K562 (cell line): ENCODE results near the gene PIK3CA. TPM values are rescaled to one million over a fixed set of nuclear protein-coding genes. Genes with fewer than 3 reads are reported as not detected.

ENCODE experiments used
- CBX1 ChIP-seq: sonication (generic); IDR thresholded peaks from 2 replicates; pipeline ENCODE4 v1.6.1; 2016; ENCODE audit warnings: antibody characterized with exemption, low read depth, mild to moderate bottlenecking
- CREM ChIP-seq: IDR thresholded peaks from 2 replicates; pipeline ENCODE4 v1.6.1; 2014; ENCODE audit warnings: antibody characterized with exemption, low read depth
- HMGN3 ChIP-seq: IDR thresholded peaks from 2 replicates; pipeline ENCODE4 v1.6.1; 2011; ENCODE audit warnings: borderline replicate concordance, low read depth, mild to moderate bottlenecking, mixed read lengths, low read length; ENCODE audit not compliant: insufficient read length; ENCODE audit errors: extremely low read depth
- MAFK ChIP-seq: IDR thresholded peaks from 2 replicates; pipeline ENCODE4 v1.6.1; 2011; ENCODE audit warnings: low read length, improper control_type of control experiment
- MYBL2 ChIP-seq, 2 experiments: fragments of 450-650 bp in 1 of 2; sonication (generic) in 1 of 2; formaldehyde crosslinking in 1 of 2; IDR thresholded peaks; 2 replicates each; pipeline versions ENCODE4 v1.6.1 to v1.8.1; 2017 to 2022; ENCODE audit warnings: borderline replicate concordance in 1 of 2, inconsistent platforms in 1 of 2, low read depth in 1 of 2, mild to moderate bottlenecking in 1 of 2, missing genetic modification reagents in 1 of 2, moderate library complexity in 1 of 2
- NELFE ChIP-seq: IDR thresholded peaks from 2 replicates; pipeline ENCODE4 v1.6.1; 2011; ENCODE audit warnings: mild to moderate bottlenecking; ENCODE audit not compliant: insufficient read depth, insufficient read length
- PREB ChIP-seq: sonication (generic); formaldehyde crosslinking; IDR thresholded peaks from 2 replicates; pipeline ENCODE4 v1.8.1; 2023; ENCODE audit warnings: mild to moderate bottlenecking, missing genetic modification reagents
- REST ChIP-seq, 2 experiments: fragments of 450-650 bp; formaldehyde crosslinking in 1 of 2; IDR thresholded peaks; 2 replicates each; pipeline versions ENCODE4 v1.4.0 to v1.6.1; 2014 to 2020; ENCODE audit warnings: mild to moderate bottlenecking in 2 of 2, borderline replicate concordance in 1 of 2, low read depth in 1 of 2
- SP2 ChIP-seq: IDR thresholded peaks from 2 replicates; pipeline ENCODE4 v1.6.1; 2011; ENCODE audit warnings: mild to moderate bottlenecking, low read depth, low read length, moderate library complexity; ENCODE audit not compliant: poor library complexity, severe bottlenecking; ENCODE audit errors: extremely low read depth
- polyA plus RNA-seq, 8 experiments: library from polyadenylated mRNA; depleted of rRNA in 4 of 8; stranded (reverse) in 5 of 8; unstranded in 3 of 8; fragments of >200 nt; fragmentation: Nextera tagmentation in 2 of 8; fragmentation: Illumina TruSeq in 1 of 8; extraction: Ambion mirVana in 2 of 8; extraction: Trizol in 1 of 8; gene quantifications; 2 replicates each; pipeline versions ENCODE4 v1.2.1 to v1.2.3, GENCODE V29; 2011 to 2014; ENCODE audit warnings: inconsistent platforms in 1 of 8, missing spikeins in 1 of 8
- total RNA-seq, 7 experiments: library from RNA; depleted of rRNA in 6 of 7; stranded (reverse); fragments of >200 nt in 6 of 7; fragmentation: Illumina TruSeq in 2 of 7; extraction: Trizol in 2 of 7; gene quantifications; 2 replicates each; pipeline versions ENCODE4 v1.2.1 to v1.2.3, GENCODE V29; 2011 to 2021; ENCODE audit warnings: low replicate concordance in 1 of 7
- TF ChIP-seq, protein P1 (sequence below): fragments of 250-450 bp; sonication (Bioruptor Pico); IDR thresholded peaks from 2 replicates; pipeline ENCODE4 v1.5.0; 2020; ENCODE audit warnings: mild to moderate bottlenecking
- TF ChIP-seq, protein P2 (sequence below): sonication (generic); formaldehyde crosslinking; IDR thresholded peaks from 2 replicates; pipeline ENCODE4 v1.8.0; 2022; ENCODE audit warnings: mild to moderate bottlenecking, missing genetic modification reagents

Gene PIK3CA
- total and polyA plus RNA-seq, 9 of the 15 experiments (the other 6 are each of a cell fraction or from before 2014, with no cell fraction given), result 3.8 to 19.4 (median 10.8) TPM

DNA sequence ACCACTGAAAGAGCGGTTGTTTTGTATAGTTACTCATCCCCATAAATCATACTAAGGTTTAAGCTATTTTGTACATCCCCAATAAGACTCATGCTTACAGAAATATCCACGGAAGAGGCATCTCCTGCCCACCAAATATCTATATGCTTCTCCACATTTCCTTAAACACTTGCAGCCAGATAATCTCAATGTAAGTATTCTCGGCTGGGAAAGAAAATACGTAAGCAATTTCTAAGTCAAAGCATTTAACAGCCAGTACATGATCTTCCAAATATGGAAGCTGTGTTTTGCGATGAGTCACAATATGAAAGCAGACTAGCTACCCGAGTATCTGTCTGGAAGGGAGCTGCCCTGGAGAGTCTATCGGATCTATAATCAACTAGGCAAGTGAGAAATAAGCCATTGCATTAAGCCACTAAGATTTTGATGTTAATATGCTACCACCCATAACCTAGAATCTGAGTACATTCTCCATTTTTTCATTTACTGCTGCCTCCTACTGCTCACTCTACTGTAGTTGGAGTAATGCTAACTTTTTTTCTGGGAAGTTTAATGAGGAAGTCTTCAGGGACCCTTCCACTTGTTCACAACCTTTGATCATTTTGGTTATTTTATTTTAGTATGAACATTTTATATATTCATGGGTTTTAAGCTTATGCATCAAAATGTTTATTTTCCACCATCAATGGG is 49.6 kb upstream of the PIK3CA start (continued):
- TF ChIP-seq REST (IDR thresholded peaks at IDR 0.05; ENCODE audit: borderline replicate concordance) (no peak; the same call in 1 of the 2 replicates), REST (CRISPR knock-in tag; IDR thresholded peaks at IDR 0.05; ENCODE audit: low read depth) (no peak), MAFK (peak; percentile 32; the same call in 1 of the 2 replicates), SP2 (no peak), HMGN3 (no peak), CREM (no peak), PREB (CRISPR knock-in tag) (no peak), MYBL2 (IDR thresholded peaks at IDR 0.05; ENCODE audit: low read depth) (no peak), MYBL2 (CRISPR knock-in tag; IDR thresholded peaks at IDR 0.05; ENCODE audit: borderline replicate concordance) (no peak), CBX1 (no peak), NELFE (no peak)
- TF ChIP-seq, protein P1, sequence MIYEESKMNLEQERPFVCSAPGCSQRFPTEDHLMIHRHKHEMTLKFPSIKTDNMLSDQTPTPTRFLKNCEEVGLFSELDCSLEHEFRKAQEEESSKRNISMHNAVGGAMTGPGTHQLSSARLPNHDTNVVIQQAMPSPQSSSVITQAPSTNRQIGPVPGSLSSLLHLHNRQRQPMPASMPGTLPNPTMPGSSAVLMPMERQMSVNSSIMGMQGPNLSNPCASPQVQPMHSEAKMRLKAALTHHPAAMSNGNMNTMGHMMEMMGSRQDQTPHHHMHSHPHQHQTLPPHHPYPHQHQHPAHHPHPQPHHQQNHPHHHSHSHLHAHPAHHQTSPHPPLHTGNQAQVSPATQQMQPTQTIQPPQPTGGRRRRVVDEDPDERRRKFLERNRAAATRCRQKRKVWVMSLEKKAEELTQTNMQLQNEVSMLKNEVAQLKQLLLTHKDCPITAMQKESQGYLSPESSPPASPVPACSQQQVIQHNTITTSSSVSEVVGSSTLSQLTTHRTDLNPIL, result no peak
- TF ChIP-seq, protein P2, sequence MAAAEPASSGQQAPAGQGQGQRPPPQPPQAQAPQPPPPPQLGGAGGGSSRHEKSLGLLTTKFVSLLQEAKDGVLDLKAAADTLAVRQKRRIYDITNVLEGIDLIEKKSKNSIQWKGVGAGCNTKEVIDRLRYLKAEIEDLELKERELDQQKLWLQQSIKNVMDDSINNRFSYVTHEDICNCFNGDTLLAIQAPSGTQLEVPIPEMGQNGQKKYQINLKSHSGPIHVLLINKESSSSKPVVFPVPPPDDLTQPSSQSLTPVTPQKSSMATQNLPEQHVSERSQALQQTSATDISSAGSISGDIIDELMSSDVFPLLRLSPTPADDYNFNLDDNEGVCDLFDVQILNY (CRISPR knock-in tag), result no peak
